HepG2 (cell line): ENCODE results near the gene EFNA2. TPM values are rescaled to one million over a fixed set of nuclear protein-coding genes. Genes with fewer than 3 reads are reported as not detected.
A peak's percentile ranks its signal among the peaks of the same experiment; 100 is the strongest.

Experiments
- ARID4A ChIP-seq: sonication (generic); formaldehyde crosslinking; IDR thresholded peaks from 2 replicates; pipeline ENCODE4 v1.5.0; 2020; ENCODE audit warnings: mild to moderate bottlenecking, missing genetic modification reagents, borderline replicate concordance
- MEIS2 ChIP-seq: sonication (generic); formaldehyde crosslinking; IDR thresholded peaks from 2 replicates; pipeline ENCODE4 v1.9.0; 2021; ENCODE audit warnings: mild to moderate bottlenecking, missing genetic modification reagents
- ZBTB20 ChIP-seq: sonication (generic); formaldehyde crosslinking; IDR thresholded peaks from 2 replicates; pipeline ENCODE4 v1.8.1; 2023; ENCODE audit warnings: missing genetic modification reagents, low read depth, mild to moderate bottlenecking, borderline replicate concordance
- ZFP37 ChIP-seq: sonication (generic); formaldehyde crosslinking; IDR thresholded peaks from 2 replicates; pipeline ENCODE4 v1.4.0; 2020; ENCODE audit warnings: missing genetic modification reagents, borderline replicate concordance
- ZNF205 ChIP-seq: IDR thresholded peaks from 2 replicates; pipeline ENCODE4 v1.6.1; 2018; ENCODE audit warnings: missing biosample characterization, missing genetic modification reagents
- ZNF235 ChIP-seq: sonication (generic); formaldehyde crosslinking; IDR thresholded peaks from 2 replicates; pipeline ENCODE4 v1.8.1; 2023; ENCODE audit warnings: mild to moderate bottlenecking, missing genetic modification reagents, borderline replicate concordance
- ZNF773 ChIP-seq: sonication (generic); formaldehyde crosslinking; IDR thresholded peaks from 2 replicates; pipeline ENCODE4 v1.4.0; 2020; ENCODE audit warnings: missing genetic modification reagents, borderline replicate concordance
- polyA plus RNA-seq, 8 experiments: library from polyadenylated mRNA; depleted of rRNA in 3 of 8; stranded (reverse) in 7 of 8; unstranded in 1 of 8; fragments of >200 nt; fragmentation: Illumina TruSeq in 4 of 8; extraction: Trizol in 4 of 8; gene quantifications; 2 replicates each; pipeline versions ENCODE4 v1.2.1 to v1.2.3, GENCODE V29; 2011 to 2016; ENCODE audit warnings: low read depth in 4 of 8, missing spikeins in 1 of 8, mixed read lengths in 1 of 8; ENCODE audit not compliant: insufficient read depth in 1 of 8
- total RNA-seq, 5 experiments: library from RNA; depleted of rRNA; stranded (reverse); fragments of >200 nt; fragmentation: Illumina TruSeq; extraction: Trizol; gene quantifications; 2 replicates each; pipeline ENCODE4 v1.2.3, GENCODE V29; 2016; ENCODE audit warnings: low read depth in 1 of 5
- TF ChIP-seq, protein P1 (sequence below): sonication (generic); formaldehyde crosslinking; IDR thresholded peaks from 2 replicates; pipeline ENCODE4 v1.4.0; 2020; ENCODE audit warnings: mild to moderate bottlenecking, missing genetic modification reagents
- TF ChIP-seq, protein P2 (sequence below): sonication (generic); formaldehyde crosslinking; IDR thresholded peaks from 2 replicates; pipeline ENCODE4 v1.5.1; 2020; ENCODE audit warnings: missing genetic modification reagents, mild to moderate bottlenecking, borderline replicate concordance
- TF ChIP-seq, protein P3 (sequence below): fragments of 450-650 bp; IDR thresholded peaks from 2 replicates; pipeline ENCODE4 v1.6.1; 2017

EFNA2 gene
- total and polyA plus RNA-seq, 2 of the 13 experiments (the other 11 are each of a cell fraction or from before 2014, with no cell fraction given): 6.0 to 9.9 TPM

- TF ChIP-seq, protein P1, sequence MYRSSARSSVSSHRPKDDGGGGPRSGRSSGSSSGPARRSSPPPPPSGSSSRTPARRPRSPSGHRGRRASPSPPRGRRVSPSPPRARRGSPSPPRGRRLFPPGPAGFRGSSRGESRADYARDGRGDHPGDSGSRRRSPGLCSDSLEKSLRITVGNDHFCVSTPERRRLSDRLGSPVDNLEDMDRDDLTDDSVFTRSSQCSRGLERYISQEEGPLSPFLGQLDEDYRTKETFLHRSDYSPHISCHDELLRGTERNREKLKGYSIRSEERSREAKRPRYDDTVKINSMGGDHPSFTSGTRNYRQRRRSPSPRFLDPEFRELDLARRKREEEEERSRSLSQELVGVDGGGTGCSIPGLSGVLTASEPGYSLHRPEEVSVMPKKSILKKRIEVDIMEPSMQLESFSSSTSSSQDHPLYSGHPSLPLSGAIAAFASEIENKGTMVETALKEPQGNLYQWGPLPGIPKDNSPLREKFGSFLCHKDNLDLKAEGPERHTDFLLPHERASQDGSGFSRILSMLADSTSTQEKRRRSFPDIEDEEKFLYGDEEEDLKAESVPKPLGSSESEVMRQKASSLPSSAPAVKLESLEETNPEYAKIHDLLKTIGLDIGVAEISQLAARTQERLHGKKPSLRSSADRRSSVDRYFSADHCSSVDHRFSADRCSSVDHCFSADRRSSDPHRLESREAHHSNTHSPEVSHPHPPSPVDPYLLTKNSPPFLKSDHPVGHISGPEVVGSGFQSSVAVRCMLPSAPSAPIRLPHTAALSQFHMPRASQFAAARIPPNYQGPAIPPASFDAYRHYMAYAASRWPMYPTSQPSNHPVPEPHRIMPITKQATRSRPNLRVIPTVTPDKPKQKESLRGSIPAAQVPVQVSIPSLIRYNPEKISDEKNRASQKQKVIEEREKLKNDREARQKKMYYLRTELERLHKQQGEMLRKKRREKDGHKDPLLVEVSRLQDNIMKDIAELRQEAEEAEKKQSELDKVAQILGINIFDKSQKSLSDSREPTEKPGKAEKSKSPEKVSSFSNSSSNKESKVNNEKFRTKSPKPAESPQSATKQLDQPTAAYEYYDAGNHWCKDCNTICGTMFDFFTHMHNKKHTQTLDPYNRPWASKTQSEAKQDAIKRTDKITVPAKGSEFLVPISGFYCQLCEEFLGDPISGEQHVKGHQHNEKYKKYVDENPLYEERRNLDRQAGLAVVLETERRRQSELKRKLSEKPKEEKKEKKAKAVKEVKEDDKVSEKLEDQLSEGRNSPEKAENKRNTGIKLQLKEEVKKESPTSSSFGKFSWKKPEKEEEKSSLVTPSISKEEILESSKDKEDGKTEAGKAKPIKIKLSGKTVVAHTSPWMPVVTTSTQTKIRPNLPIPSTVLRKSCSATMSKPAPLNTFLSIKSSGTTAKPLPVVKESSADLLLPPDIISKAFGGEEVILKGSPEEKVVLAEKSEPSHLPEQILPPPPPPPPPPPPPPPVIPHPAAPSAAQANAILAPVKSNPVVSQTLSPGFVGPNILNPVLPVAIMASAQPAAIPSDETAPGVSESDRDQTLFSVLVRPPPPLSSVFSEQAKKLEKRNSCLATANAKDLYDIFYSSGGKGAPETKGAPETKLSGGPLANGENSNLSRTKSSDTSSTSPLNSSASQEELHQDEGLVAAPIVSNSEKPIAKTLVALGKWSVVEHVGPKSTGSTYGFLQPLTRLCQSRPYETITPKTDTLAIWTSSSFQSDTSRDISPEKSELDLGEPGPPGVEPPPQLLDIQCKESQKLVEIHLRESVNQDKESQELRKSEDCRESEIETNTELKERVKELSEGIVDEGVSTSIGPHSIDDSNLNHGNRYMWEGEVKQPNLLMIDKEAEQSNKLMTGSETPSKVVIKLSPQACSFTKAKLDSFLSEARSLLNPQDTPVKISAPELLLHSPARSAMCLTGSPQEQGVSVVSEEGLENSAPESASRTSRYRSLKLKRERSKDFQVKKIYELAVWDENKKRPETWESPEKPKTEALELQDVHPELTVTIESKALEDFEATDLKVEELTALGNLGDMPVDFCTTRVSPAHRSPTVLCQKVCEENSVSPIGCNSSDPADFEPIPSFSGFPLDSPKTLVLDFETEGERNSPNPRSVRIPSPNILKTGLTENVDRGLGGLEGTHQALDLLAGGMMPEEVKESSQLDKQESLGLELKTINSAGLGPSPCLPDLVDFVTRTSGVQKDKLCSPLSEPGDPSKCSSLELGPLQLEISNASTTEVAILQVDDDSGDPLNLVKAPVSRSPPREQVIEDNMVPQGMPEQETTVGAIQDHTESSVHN (CRISPR knock-in tag): 0 out of 2 replicates have a peak, but pooled peaks have one; percentile 21
- TF ChIP-seq ZNF205 (CRISPR knock-in tag): no peak
- 0 out of 2 replicates have a peak, but pooled peaks have one; percentile 23 for TF ChIP-seq ZBTB20 (CRISPR knock-in tag)
- peak; percentile 64 for TF ChIP-seq ARID4A
- TF ChIP-seq ZNF235: peak; percentile 91; the same call in 1 of the 2 replicates
- TF ChIP-seq, protein P2, sequence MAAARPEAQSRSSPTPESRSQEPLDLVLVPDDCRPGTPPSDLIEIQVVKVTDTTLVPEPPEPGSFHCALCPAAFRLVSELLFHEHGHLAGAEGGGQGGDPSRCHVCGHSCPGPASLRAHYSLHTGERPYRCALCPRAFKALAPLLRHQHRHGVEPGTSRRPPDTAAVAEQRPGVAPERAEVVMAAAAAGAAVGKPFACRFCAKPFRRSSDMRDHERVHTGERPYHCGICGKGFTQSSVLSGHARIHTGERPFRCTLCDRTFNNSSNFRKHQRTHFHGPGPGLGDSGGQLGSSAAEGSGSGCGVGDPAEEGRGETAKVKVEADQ (CRISPR knock-in tag): no peak; the same call in 1 of the 2 replicates
- TF ChIP-seq ZNF773 (CRISPR knock-in tag): 0 out of 2 replicates have a peak, but pooled peaks have one; percentile 22
- TF ChIP-seq, protein P3, sequence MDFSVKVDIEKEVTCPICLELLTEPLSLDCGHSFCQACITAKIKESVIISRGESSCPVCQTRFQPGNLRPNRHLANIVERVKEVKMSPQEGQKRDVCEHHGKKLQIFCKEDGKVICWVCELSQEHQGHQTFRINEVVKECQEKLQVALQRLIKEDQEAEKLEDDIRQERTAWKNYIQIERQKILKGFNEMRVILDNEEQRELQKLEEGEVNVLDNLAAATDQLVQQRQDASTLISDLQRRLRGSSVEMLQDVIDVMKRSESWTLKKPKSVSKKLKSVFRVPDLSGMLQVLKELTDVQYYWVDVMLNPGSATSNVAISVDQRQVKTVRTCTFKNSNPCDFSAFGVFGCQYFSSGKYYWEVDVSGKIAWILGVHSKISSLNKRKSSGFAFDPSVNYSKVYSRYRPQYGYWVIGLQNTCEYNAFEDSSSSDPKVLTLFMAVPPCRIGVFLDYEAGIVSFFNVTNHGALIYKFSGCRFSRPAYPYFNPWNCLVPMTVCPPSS: no peak
- peak; percentile 47 for TF ChIP-seq MEIS2 (CRISPR knock-in tag)
- TF ChIP-seq ZFP37 (CRISPR knock-in tag): no peak
These were observed 18.7 kb upstream of the EFNA2 start (continued) for GRCh38 chr19:1266916-1267476.
